CD4-positive, alpha-beta T cell (primary cell): ENCODE results near the gene DISP3. TPM values are rescaled to one million over a fixed set of nuclear protein-coding genes. Genes with fewer than 3 reads are reported as not detected.

Experiments used
- ATAC-seq: fragments of 200-7000 bp; cut with Tn5 transposase; one replicate; pipeline ENCODE4 v1.10.0; 2022; ENCODE audit warnings: mild to moderate bottlenecking; ENCODE audit not compliant: poor library complexity
- CTCF ChIA-PET: fragments of 350-600 bp; sonication (Branson Sonifier 250); formaldehyde crosslinking; loops from one replicate; lab custom pipeline; 2021; ENCODE audit warnings: antibody characterized with exemption, inconsistent platforms; lab: Charles Lee
- POLR2A ChIA-PET: fragments of 350-600 bp; sonication (Branson Sonifier 250); formaldehyde crosslinking; loops from one replicate; lab custom pipeline; 2021; ENCODE audit warnings: antibody characterized with exemption, inconsistent platforms; lab: Charles Lee
- DNase-seq, 14 experiments: peaks; one replicate each; pipeline ENCODE4 v3.0.0-alpha.2; 2013 to 2020; ENCODE audit warnings: mixed read lengths in 2 of 14
- H3K27ac ChIP-seq, 2 donors: one replicate each; pipeline versions ENCODE4 v1.5.1 to v1.7.0; 2013; ENCODE audit warnings: low read length in 2 of 2, low read depth in 1 of 2, mild to moderate bottlenecking in 1 of 2
- H3K27me3 ChIP-seq, 2 experiments: 1 replicate in 1 of 2; 2 replicates in 1 of 2; pipeline versions ENCODE4 v1.6.1 to v1.7.0; 2013; ENCODE audit warnings: low read length in 2 of 2, control low read depth in 1 of 2, mild to moderate bottlenecking in 1 of 2, moderate library complexity in 1 of 2; ENCODE audit not compliant: insufficient read depth in 2 of 2, control insufficient read depth in 1 of 2
- H3K36me3 ChIP-seq: one replicate; pipeline ENCODE4 v1.6.1; 2013; ENCODE audit warnings: low read length, control low read depth; ENCODE audit not compliant: insufficient read depth
- H3K4me1 ChIP-seq: one replicate; pipeline ENCODE4 v1.6.1; 2013; ENCODE audit warnings: low read length, control low read depth; ENCODE audit not compliant: insufficient read depth
- H3K4me3 ChIP-seq: one replicate; pipeline ENCODE4 v1.5.1; 2013; ENCODE audit warnings: mild to moderate bottlenecking, low read length, moderate library complexity
- H3K9me3 ChIP-seq, 2 experiments: 1 replicate in 1 of 2; 2 replicates in 1 of 2; pipeline versions ENCODE4 v1.6.1 to v1.7.0; 2013; ENCODE audit warnings: low read length in 2 of 2, mild to moderate bottlenecking in 2 of 2, control low read depth in 1 of 2, moderate library complexity in 1 of 2; ENCODE audit not compliant: control insufficient read depth in 1 of 2, insufficient read depth in 1 of 2
- H3K27ac Mint-ChIP-seq: one replicate; pipeline ENCODE4 v1.8.0; 2020; ENCODE audit warnings: mixed read lengths
- H3K27me3 Mint-ChIP-seq: one replicate; pipeline ENCODE4 v1.8.0; 2021; ENCODE audit warnings: mixed read lengths
- H3K36me3 Mint-ChIP-seq: one replicate; pipeline ENCODE4 v1.8.0; 2021; ENCODE audit warnings: low read depth, mixed read lengths
- H3K4me1 Mint-ChIP-seq: one replicate; pipeline ENCODE4 v1.8.0; 2021; ENCODE audit warnings: low read depth, mixed read lengths
- H3K4me3 Mint-ChIP-seq: one replicate; pipeline ENCODE4 v1.8.0; 2020; ENCODE audit warnings: mild to moderate bottlenecking, mixed read lengths
- H3K9me3 Mint-ChIP-seq: one replicate; pipeline ENCODE4 v1.8.0; 2020; ENCODE audit warnings: mixed read lengths
- CTCF ChIP-seq: fragments of 200-600 bp; IDR thresholded peaks from one replicate; pipeline ENCODE4 v1.8.0; 2022; ENCODE audit warnings: antibody characterized with exemption, mild to moderate bottlenecking
- intact Hi-C, 2 experiments: fragments of 100-400 bp; cut with DNase I in 1 of 2; cut with micrococcal nuclease in 1 of 2; formaldehyde crosslinking; loops; one replicate each; pipeline versions ENCODE4 v1.15.1 to v1.9.0; 2023 to 2025; cut with DNase I, micrococcal nuclease
- total RNA-seq, 174 experiments: library from RNA in 2 of 174; stranded (reverse) in 2 of 174; gene quantifications; one replicate each; pipeline ENCODE4 v1.2.3 and lab custom pipeline; 2021 to 2026

Gene DISP3
- total RNA-seq, 2 experiments from 2014 or later, result 0.55 to 0.56 TPM

- ATAC-seq (no peak), DNase-seq (no peak)
- Histone ChIP-seq H3K4me3 (no peak overlapping the region), H3K27me3 (no peaks in the 10 kb centered on the region), H3K9me3 (peaks cover 0 to 4% of the 10 kb centered on the region in 2 experiments), H3K4me1 (no peaks in the 10 kb centered on the region), H3K36me3 (no peaks in the 10 kb centered on the region), H3K27ac (no peak overlapping the region)
- H3K27me3 Mint-ChIP-seq, result no peaks in the 10 kb centered on the region
- no peak overlapping the region for H3K4me3 Mint-ChIP-seq
- peaks cover 5% of the 10 kb centered on the region for H3K36me3 Mint-ChIP-seq
- POLR2A ChIA-PET, result no interaction called here
- no peaks in the 10 kb centered on the region for H3K9me3 Mint-ChIP-seq
- TF ChIP-seq CTCF, result no peak
- CTCF ChIA-PET, result no interaction called here
- intact Hi-C loops, result no loop called here
- H3K4me1 Mint-ChIP-seq, result no peaks in the 10 kb centered on the region
- no peak overlapping the region for H3K27ac Mint-ChIP-seq
Observed at GRCh38 chr1:11518016-11518701, 39.2 kb downstream of the DISP3 start.

DNA sequence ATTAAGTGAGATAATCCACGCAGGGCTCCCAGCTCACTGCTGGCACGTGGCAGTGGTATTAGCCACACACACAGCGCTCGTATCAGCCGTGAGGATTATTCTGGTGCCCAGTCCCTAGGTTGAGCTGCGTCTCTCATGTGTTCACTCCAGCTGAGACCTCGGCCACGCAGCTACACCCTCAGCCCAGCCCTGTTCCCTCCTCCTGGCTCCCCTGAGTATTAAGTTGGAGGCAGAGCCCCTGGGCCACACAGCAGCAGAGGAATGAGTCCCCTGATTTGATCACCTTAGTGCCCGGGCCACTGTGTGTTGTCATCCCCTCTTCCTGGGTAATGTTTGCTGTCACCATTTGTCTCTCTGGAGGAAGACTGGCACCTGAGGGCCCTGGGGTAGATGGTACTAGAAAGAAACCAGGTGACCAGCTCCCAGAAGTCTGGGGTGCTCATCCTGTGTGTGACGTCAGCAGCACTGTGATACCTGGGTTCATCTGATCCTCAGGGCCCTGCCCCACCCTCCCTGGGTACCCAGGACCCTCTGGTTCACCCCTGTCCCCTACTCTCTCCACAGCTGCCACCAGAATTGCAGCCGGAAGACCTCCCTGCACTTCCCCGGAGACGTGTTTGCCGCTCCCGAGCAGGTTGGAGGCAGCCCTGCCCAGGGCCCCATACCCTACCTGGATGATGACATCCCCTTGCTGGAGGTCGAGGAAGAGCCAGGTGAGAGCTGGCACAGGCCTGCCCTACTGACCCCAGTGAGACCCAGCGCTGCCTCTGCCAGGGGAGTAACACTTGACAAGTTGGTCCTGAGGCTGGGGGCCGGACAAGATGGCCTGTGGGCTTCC, 40.1 kb downstream of the DISP3 start:
- intact Hi-C loops, result no loop called here
- ChIA-PET CTCF (no interaction called here), POLR2A (no interaction called here)
- Histone ChIP-seq H3K4me3 (no peak overlapping the region), H3K27ac (no peak overlapping the region), H3K27me3 (no peaks in the 10 kb centered on the region), H3K4me1 (no peaks in the 10 kb centered on the region), H3K36me3 (no peaks in the 10 kb centered on the region), H3K9me3 (peaks cover 0 to 4% of the 10 kb centered on the region in 2 experiments)
- H3K4me1 Mint-ChIP-seq, result no peaks in the 10 kb centered on the region
- DNase-seq (peak in 1 of 14 experiments; percentile 17), ATAC-seq (no peak)
- H3K4me3 Mint-ChIP-seq, result no peak overlapping the region
- no peaks in the 10 kb centered on the region for H3K27me3 Mint-ChIP-seq
- no peak overlapping the region for H3K27ac Mint-ChIP-seq
- no peaks in the 10 kb centered on the region for H3K36me3 Mint-ChIP-seq
- no peak for TF ChIP-seq CTCF
- H3K9me3 Mint-ChIP-seq, result no peaks in the 10 kb centered on the region

DNA sequence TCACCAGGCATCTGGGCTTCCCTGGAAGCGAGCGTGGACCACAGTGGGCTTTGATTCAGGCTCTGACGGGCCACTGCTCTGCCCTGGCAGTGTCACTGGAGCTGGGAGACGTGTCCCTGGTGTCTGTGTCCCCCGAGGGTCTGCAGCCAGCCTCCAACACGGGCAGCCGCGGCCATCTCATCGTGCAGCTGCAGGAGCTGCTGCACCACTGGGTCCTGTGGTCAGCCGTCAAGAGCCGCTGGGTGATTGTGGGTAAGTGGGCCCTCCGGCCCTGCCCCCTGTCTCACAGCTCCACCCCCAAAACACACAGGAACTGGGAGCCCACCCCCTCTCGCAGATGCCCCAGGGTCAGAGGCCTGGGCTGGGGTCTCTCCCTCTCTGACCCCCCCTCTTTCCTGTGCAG, 40.7 kb downstream of the DISP3 start:
- H3K4me3 ChIP-seq, result no peak overlapping the region
- H3K27me3 ChIP-seq, result no peaks in the 10 kb centered on the region
- ATAC-seq (no peak), DNase-seq (peak in 2 of 14 experiments; percentile 4 to 5)
- H3K36me3 ChIP-seq, result no peaks in the 10 kb centered on the region
- ChIA-PET POLR2A (no interaction called here), CTCF (no interaction called here)
- H3K4me1 Mint-ChIP-seq, result no peaks in the 10 kb centered on the region
- no peaks in the 10 kb centered on the region for H3K9me3 Mint-ChIP-seq
- H3K27ac Mint-ChIP-seq, result no peak overlapping the region
- H3K4me1 ChIP-seq, result no peaks in the 10 kb centered on the region
- no peaks in the 10 kb centered on the region for H3K9me3 ChIP-seq
- H3K36me3 Mint-ChIP-seq, result no peaks in the 10 kb centered on the region
- H3K4me3 Mint-ChIP-seq, result no peak overlapping the region
- TF ChIP-seq CTCF, result no peak
- intact Hi-C loops, result no loop called here
- no peak overlapping the region for H3K27ac ChIP-seq
- no peaks in the 10 kb centered on the region for H3K27me3 Mint-ChIP-seq
